H9 (cell line): ENCODE results near the gene PSAPL1. TPM values are rescaled to one million over a fixed set of nuclear protein-coding genes. Genes with fewer than 3 reads are reported as not detected.
A peak's percentile ranks its signal among the peaks of the same experiment; 100 is the strongest.

Experiments used
- DNase-seq: peaks from one replicate; pipeline ENCODE4 v3.0.0-alpha.2; 2017
- H2AFZ ChIP-seq: one replicate; pipeline ENCODE4 v1.6.1; 2013; ENCODE audit warnings: mild to moderate bottlenecking, low read length, control low read depth, moderate library complexity
- H2AK5ac ChIP-seq: 2 replicates; pipeline ENCODE4 v1.6.1; 2013; ENCODE audit warnings: low read length, control low read depth, mixed read lengths; ENCODE audit not compliant: insufficient read length
- H2BK120ac ChIP-seq: one replicate; pipeline ENCODE4 v1.6.1; 2013; ENCODE audit warnings: low read depth, mild to moderate bottlenecking, low read length, control low read depth, inconsistent platforms; ENCODE audit not compliant: poor library complexity, severe bottlenecking
- H2BK12ac ChIP-seq: 2 replicates; pipeline ENCODE4 v1.6.1; 2013; ENCODE audit warnings: low read length, control low read depth, mixed read lengths, low read depth; ENCODE audit not compliant: insufficient read length
- H2BK15ac ChIP-seq: 2 replicates; pipeline ENCODE4 v1.6.1; 2013; ENCODE audit warnings: low read depth, low read length, control low read depth
- H2BK20ac ChIP-seq: one replicate; pipeline ENCODE4 v1.6.1; 2013; ENCODE audit warnings: low read depth, mild to moderate bottlenecking, low read length, control low read depth, inconsistent platforms; ENCODE audit not compliant: poor library complexity, severe bottlenecking
- H2BK5ac ChIP-seq: 2 replicates; pipeline ENCODE4 v1.6.1; 2013; ENCODE audit warnings: low read length, control low read depth, mixed read lengths; ENCODE audit not compliant: insufficient read length
- H3K14ac ChIP-seq: 2 replicates; pipeline ENCODE4 v1.6.1; 2013; ENCODE audit warnings: low read length, control low read depth; ENCODE audit not compliant: insufficient read depth
- H3K18ac ChIP-seq: 2 replicates; pipeline ENCODE4 v1.6.1; 2013; ENCODE audit warnings: low read depth, mild to moderate bottlenecking, mixed read lengths, low read length, control low read depth; ENCODE audit not compliant: insufficient read length
- H3K23ac ChIP-seq: 2 replicates; pipeline ENCODE4 v1.6.1; 2013; ENCODE audit warnings: low read length, control low read depth, mixed read lengths, low read depth; ENCODE audit not compliant: insufficient read length
- H3K23me2 ChIP-seq: 2 replicates; pipeline ENCODE4 v1.6.1; 2013; ENCODE audit warnings: low read depth, mild to moderate bottlenecking, mixed read lengths, low read length, control low read depth; ENCODE audit not compliant: insufficient read length, poor library complexity, severe bottlenecking
- H3K27ac ChIP-seq: 2 replicates; pipeline ENCODE4 v1.5.1; 2013; ENCODE audit warnings: low read length, control low read depth, mixed read lengths, low read depth; ENCODE audit not compliant: insufficient read length
- H3K27me3 ChIP-seq: 2 replicates; pipeline ENCODE4 v1.6.1; 2013; ENCODE audit warnings: low read length, control low read depth, inconsistent platforms; ENCODE audit not compliant: insufficient read depth
- H3K4ac ChIP-seq: 2 replicates; pipeline ENCODE4 v1.6.1; 2013; ENCODE audit warnings: low read depth, mild to moderate bottlenecking, control low read depth, inconsistent platforms, low read length, moderate library complexity
- H3K4me1 ChIP-seq: 2 replicates; pipeline ENCODE4 v1.6.1; 2013; ENCODE audit warnings: low read length, control low read depth, inconsistent platforms; ENCODE audit not compliant: insufficient read depth
- H3K4me2 ChIP-seq: 2 replicates; pipeline ENCODE4 v1.6.1; 2013; ENCODE audit warnings: low read length, control low read depth, mixed read lengths; ENCODE audit not compliant: insufficient read length, insufficient read depth
- H3K56ac ChIP-seq: 2 replicates; pipeline ENCODE4 v1.6.1; 2013; ENCODE audit warnings: low read depth, mild to moderate bottlenecking, mixed read lengths, low read length, control low read depth; ENCODE audit not compliant: insufficient read length
- H3K79me1 ChIP-seq: 2 replicates; pipeline ENCODE4 v1.6.1; 2013; ENCODE audit warnings: low read depth, mild to moderate bottlenecking, moderate library complexity, low read length, control low read depth, inconsistent platforms; ENCODE audit not compliant: insufficient read depth, poor library complexity, severe bottlenecking
- H3K79me2 ChIP-seq: 2 replicates; pipeline ENCODE4 v1.6.1; 2013; ENCODE audit warnings: low read length, control low read depth, inconsistent platforms; ENCODE audit not compliant: insufficient read depth
- H3K9ac ChIP-seq: 2 replicates; pipeline ENCODE4 v1.6.1; 2013; ENCODE audit warnings: low read length, control low read depth, mixed read lengths; ENCODE audit not compliant: insufficient read length; ENCODE audit errors: extremely low read depth
- H3K9me3 ChIP-seq: one replicate; pipeline ENCODE4 v1.6.1; 2013; ENCODE audit warnings: low read depth, low read length, inconsistent platforms; ENCODE audit not compliant: control insufficient read depth
- H3T11ph ChIP-seq: one replicate; pipeline ENCODE4 v1.6.1; 2013; ENCODE audit warnings: mild to moderate bottlenecking, low read length, control low read depth, inconsistent platforms
- H4K20me1 ChIP-seq: one replicate; pipeline ENCODE4 v1.6.1; 2013; ENCODE audit not compliant: control insufficient read depth, insufficient read length, insufficient read depth
- H4K5ac ChIP-seq: 2 replicates; pipeline ENCODE4 v1.6.1; 2013; ENCODE audit warnings: low read depth, mild to moderate bottlenecking, mixed read lengths, low read length, control low read depth; ENCODE audit not compliant: insufficient read length
- H4K8ac ChIP-seq: replicated peaks from 2 replicates; pipeline ENCODE4 v1.6.1; 2013; ENCODE audit warnings: low read length, control low read depth, mixed read lengths, low read depth; ENCODE audit not compliant: insufficient read length
- H4K91ac ChIP-seq: 2 replicates; pipeline ENCODE4 v1.6.1; 2013; ENCODE audit warnings: low read depth, mild to moderate bottlenecking, moderate library complexity, mixed read lengths, low read length, control low read depth; ENCODE audit not compliant: insufficient read length
- H3K27ac Mint-ChIP-seq, 3 experiments: 2 replicates in 2 of 3; 3 replicates in 1 of 3; pipeline ENCODE4 v1.8.0; 2020 to 2021; ENCODE audit warnings: mixed read lengths in 3 of 3, mild to moderate bottlenecking in 1 of 3, moderate library complexity in 1 of 3
- H3K27me3 Mint-ChIP-seq: 2 replicates; pipeline ENCODE4 v1.8.0; 2021; ENCODE audit warnings: low read depth, mild to moderate bottlenecking, moderate library complexity, mixed read lengths
- H3K36me3 Mint-ChIP-seq, 3 experiments: 2 replicates in 2 of 3; 3 replicates in 1 of 3; pipeline ENCODE4 v1.8.0; 2020 to 2021; ENCODE audit warnings: low read depth in 3 of 3, mixed read lengths in 3 of 3; ENCODE audit not compliant: insufficient read depth in 1 of 3
- H3K4me1 Mint-ChIP-seq, 2 experiments: 2 replicates each; pipeline ENCODE4 v1.8.0; 2020; ENCODE audit warnings: mixed read lengths in 2 of 2
- H3K4me3 Mint-ChIP-seq, 2 experiments: 2 replicates in 1 of 2; 3 replicates in 1 of 2; pipeline ENCODE4 v1.8.0; 2020 to 2021; ENCODE audit warnings: mild to moderate bottlenecking in 2 of 2, mixed read lengths in 2 of 2, moderate library complexity in 1 of 2
- H3K9me3 Mint-ChIP-seq, 2 experiments: 2 replicates in 1 of 2; 3 replicates in 1 of 2; pipeline ENCODE4 v1.8.0; 2020; ENCODE audit warnings: mild to moderate bottlenecking in 2 of 2, mixed read lengths in 2 of 2, moderate library complexity in 1 of 2
- WGBS: extraction: QIAGEN DNeasy Blood & Tissue Kit; methylation state at CpG from one replicate; pipeline ENCODE4 v1.1.7; 2013; ENCODE audit warnings: missing lambda C conversion rate, low lambda C conversion rate, mixed read lengths; ENCODE audit not compliant: insufficient read length; ENCODE audit errors: extremely low coverage; 5-methylcytosine and 5-hydroxymethylcytosine counted together
- total RNA-seq: library from RNA; stranded (reverse); gene quantifications from 2 replicates; pipeline ENCODE4 v1.2.1, GENCODE V29; 2021
- TF ChIP-seq, protein P1 (sequence below): fragments of 200-600 bp; sonication (generic); conservative IDR thresholded peaks from 3 replicates; pipeline ENCODE4 v1.8.0; 2021; ENCODE audit warnings: antibody characterized with exemption, mild to moderate bottlenecking

The PSAPL1 gene
- total RNA-seq, 1 experiment from 2014 or later, result 0.04 TPM

DNA sequence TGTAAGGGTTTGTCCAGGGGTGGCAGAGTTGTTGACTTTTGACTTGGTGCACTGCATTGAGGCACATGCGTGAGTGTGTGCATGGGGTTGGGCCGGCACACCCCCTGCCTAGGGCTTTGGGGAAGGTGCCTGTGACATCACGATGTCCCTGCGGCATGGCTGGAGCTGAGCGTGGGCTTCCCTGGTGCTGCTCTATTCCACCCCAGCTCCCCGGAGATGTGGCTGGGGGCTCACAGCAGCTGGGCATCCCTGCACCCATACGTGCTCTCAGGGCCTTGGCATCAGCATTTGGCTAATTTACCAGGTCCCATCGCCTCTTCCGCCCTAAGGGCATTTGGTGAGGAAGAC is 5.7 kb downstream of the PSAPL1 start:
- no peaks in the 10 kb centered on the region for H3K27me3 ChIP-seq
- H3K4me3 Mint-ChIP-seq, result no peak overlapping the region
- H3K27ac ChIP-seq, result no peak overlapping the region
- no peak overlapping the region for H3K4me2 ChIP-seq
- no peak overlapping the region for H2AFZ ChIP-seq
- no peak overlapping the region for H2BK5ac ChIP-seq
- no peak overlapping the region for H4K91ac ChIP-seq
- H3K79me2 ChIP-seq, result no peaks in the 10 kb centered on the region
- H3K4me1 Mint-ChIP-seq, result peaks cover 36 to 47% of the 10 kb centered on the region in 2 experiments
- H3K9ac ChIP-seq, result no peak overlapping the region
- H2BK120ac ChIP-seq, result no peak overlapping the region
- no peaks in the 10 kb centered on the region for H3K79me1 ChIP-seq
- peak overlapping the region in 1 of 3 experiments; percentile 1; a peak in 2 of 7 replicates for H3K27ac Mint-ChIP-seq
- no peak overlapping the region for H3K14ac ChIP-seq
- H2BK15ac ChIP-seq, result no peak overlapping the region
- H4K20me1 ChIP-seq, result no peaks in the 10 kb centered on the region
- H3K36me3 Mint-ChIP-seq, result no peaks in the 10 kb centered on the region
- TF ChIP-seq, protein P1, sequence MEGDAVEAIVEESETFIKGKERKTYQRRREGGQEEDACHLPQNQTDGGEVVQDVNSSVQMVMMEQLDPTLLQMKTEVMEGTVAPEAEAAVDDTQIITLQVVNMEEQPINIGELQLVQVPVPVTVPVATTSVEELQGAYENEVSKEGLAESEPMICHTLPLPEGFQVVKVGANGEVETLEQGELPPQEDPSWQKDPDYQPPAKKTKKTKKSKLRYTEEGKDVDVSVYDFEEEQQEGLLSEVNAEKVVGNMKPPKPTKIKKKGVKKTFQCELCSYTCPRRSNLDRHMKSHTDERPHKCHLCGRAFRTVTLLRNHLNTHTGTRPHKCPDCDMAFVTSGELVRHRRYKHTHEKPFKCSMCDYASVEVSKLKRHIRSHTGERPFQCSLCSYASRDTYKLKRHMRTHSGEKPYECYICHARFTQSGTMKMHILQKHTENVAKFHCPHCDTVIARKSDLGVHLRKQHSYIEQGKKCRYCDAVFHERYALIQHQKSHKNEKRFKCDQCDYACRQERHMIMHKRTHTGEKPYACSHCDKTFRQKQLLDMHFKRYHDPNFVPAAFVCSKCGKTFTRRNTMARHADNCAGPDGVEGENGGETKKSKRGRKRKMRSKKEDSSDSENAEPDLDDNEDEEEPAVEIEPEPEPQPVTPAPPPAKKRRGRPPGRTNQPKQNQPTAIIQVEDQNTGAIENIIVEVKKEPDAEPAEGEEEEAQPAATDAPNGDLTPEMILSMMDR, result no peak
- no peaks in the 10 kb centered on the region; the same call in 1 of the 2 replicates for H3K4me1 ChIP-seq
- no peaks in the 10 kb centered on the region; a peak in 1 of 5 replicates for H3K9me3 Mint-ChIP-seq
- no peak overlapping the region for H3K56ac ChIP-seq
- no peak overlapping the region for H4K5ac ChIP-seq
- no peak overlapping the region for H2BK20ac ChIP-seq
- H3K23me2 ChIP-seq, result no peaks in the 10 kb centered on the region
- H4K8ac ChIP-seq, result no peak overlapping the region
- H3K27me3 Mint-ChIP-seq, result peaks cover 4% of the 10 kb centered on the region
- no peak for DNase-seq
- no CpG with 5 or more reads among the region's 9 CpGs for WGBS
- no peak overlapping the region for H3T11ph ChIP-seq
- no peak overlapping the region for H2BK12ac ChIP-seq
- no peak overlapping the region for H3K18ac ChIP-seq
- no peak overlapping the region for H2AK5ac ChIP-seq
- H3K4ac ChIP-seq, result no peak overlapping the region
- H3K23ac ChIP-seq, result no peak overlapping the region
- H3K9me3 ChIP-seq, result no peaks in the 10 kb centered on the region
